ENCODE measurements around the gene HSFX2. TPM values are rescaled to one million over a fixed set of nuclear protein-coding genes. Genes with fewer than 3 reads are reported as not detected.
"Not testable (repeated sequence)": the region's sequence is repeated elsewhere in the genome, so short reads cannot be mapped to it uniquely, and the experiment has no call there.

HSFX2 gene
- total RNA-seq, 2 experiments from 2014 or later: not detected

- intact Hi-C loops (cut with micrococcal nuclease; ENCODE audit: unreplicated experiment): no loop called here
- Histone ChIP-seq H3K4me1 (ENCODE audit: insufficient read depth, low read length, poor library complexity, severe bottlenecking) (no peaks in the 10 kb centered on the region), H3K79me2 (ENCODE audit: insufficient read depth, low read depth, low read length) (no peaks in the 10 kb centered on the region), H4K20me1 (ENCODE audit: insufficient read depth, low read length) (no peaks in the 10 kb centered on the region), H3K36me3 (ENCODE audit: insufficient read depth, low read length) (no peaks in the 10 kb centered on the region), H3K27ac (ENCODE audit: low read depth, low read length, poor library complexity, severe bottlenecking) (no peak overlapping the region), H2AFZ (ENCODE audit: low read length) (no peak overlapping the region), H3K4me2 (ENCODE audit: low read length) (no peak overlapping the region), H3K9me3 (ENCODE audit: low read length) (no peaks in the 10 kb centered on the region), H3K4me3 (ENCODE audit: low read depth, low read length, poor library complexity, severe bottlenecking) (no peak overlapping the region), H3K9me2 (ENCODE audit: insufficient read depth, low read length) (no peaks in the 10 kb centered on the region)
- POLR2A ChIA-PET: no interaction called here
- TF ChIP-seq CTCF (conservative IDR thresholded peaks at IDR 0.05; ENCODE audit: low read length): no peak
- TF ChIP-seq EZH2phosphoT487 (IDR thresholded peaks at IDR 0.05; ENCODE audit: borderline replicate concordance, low read depth, low read length): no peak
- no TSS peak for BruUV-seq (replicated peaks)
- CTCF ChIA-PET (ENCODE audit: unreplicated experiment): no interaction called here
- DNase-seq (ENCODE audit: low spot score): no peak
These were observed 16.6 kb upstream of the HSFX2 start for GRCh38 chrX:149611623-149612175.

- no peaks in the 10 kb centered on the region for H3K9me3 ChIP-seq (ENCODE audit: low read length)
- intact Hi-C loops (cut with micrococcal nuclease; ENCODE audit: unreplicated experiment): no loop called here
- H3K27ac ChIP-seq (ENCODE audit: low read depth, low read length, poor library complexity, severe bottlenecking): no peak overlapping the region
- ChIA-PET CTCF (ENCODE audit: unreplicated experiment) (no interaction called here), POLR2A (no interaction called here)
- no peaks in the 10 kb centered on the region for H3K36me3 ChIP-seq (ENCODE audit: insufficient read depth, low read length)
- H4K20me1 ChIP-seq (ENCODE audit: insufficient read depth, low read length): no peaks in the 10 kb centered on the region
- H2AFZ ChIP-seq (ENCODE audit: low read length): no peak overlapping the region
- no peaks in the 10 kb centered on the region for H3K9me2 ChIP-seq (ENCODE audit: insufficient read depth, low read length)
- TF ChIP-seq EZH2phosphoT487 (IDR thresholded peaks at IDR 0.05; ENCODE audit: borderline replicate concordance, low read depth, low read length): no peak
- TF ChIP-seq CTCF (conservative IDR thresholded peaks at IDR 0.05; ENCODE audit: low read length): no peak
- no peak overlapping the region for H3K4me2 ChIP-seq (ENCODE audit: low read length)
- H3K79me2 ChIP-seq (ENCODE audit: insufficient read depth, low read depth, low read length): no peaks in the 10 kb centered on the region
- no peaks in the 10 kb centered on the region for H3K4me1 ChIP-seq (ENCODE audit: insufficient read depth, low read length, poor library complexity, severe bottlenecking)
- no TSS peak for BruUV-seq (replicated peaks)
- H3K4me3 ChIP-seq (ENCODE audit: low read depth, low read length, poor library complexity, severe bottlenecking): no peak overlapping the region
- DNase-seq (ENCODE audit: low spot score): no peak
These were observed 15.4 kb upstream of the HSFX2 start for GRCh38 chrX:149610511-149610910.

GRCh38 chrX:149607699-149608098, 12.6 kb upstream of the HSFX2 start:
- Histone ChIP-seq H3K9me3 (ENCODE audit: low read length) (no peaks in the 10 kb centered on the region), H3K4me1 (ENCODE audit: insufficient read depth, low read length, poor library complexity, severe bottlenecking) (no peaks in the 10 kb centered on the region), H3K4me3 (ENCODE audit: low read depth, low read length, poor library complexity, severe bottlenecking) (no peak overlapping the region), H2AFZ (ENCODE audit: low read length) (no peak overlapping the region), H3K36me3 (ENCODE audit: insufficient read depth, low read length) (no peaks in the 10 kb centered on the region), H4K20me1 (ENCODE audit: insufficient read depth, low read length) (no peaks in the 10 kb centered on the region), H3K9me2 (ENCODE audit: insufficient read depth, low read length) (no peaks in the 10 kb centered on the region), H3K4me2 (ENCODE audit: low read length) (no peak overlapping the region), H3K27ac (ENCODE audit: low read depth, low read length, poor library complexity, severe bottlenecking) (no peak overlapping the region), H3K79me2 (ENCODE audit: insufficient read depth, low read depth, low read length) (no peaks in the 10 kb centered on the region)
- TF ChIP-seq CTCF (conservative IDR thresholded peaks at IDR 0.05; ENCODE audit: low read length): no peak
- TF ChIP-seq EZH2phosphoT487 (IDR thresholded peaks at IDR 0.05; ENCODE audit: borderline replicate concordance, low read depth, low read length): no peak
- BruUV-seq (replicated peaks): no TSS peak
- POLR2A ChIA-PET: no interaction called here
- CTCF ChIA-PET (ENCODE audit: unreplicated experiment): no interaction called here
- no peak for DNase-seq (ENCODE audit: low spot score)
- intact Hi-C loops (cut with micrococcal nuclease; ENCODE audit: unreplicated experiment): no loop called here

GRCh38 chrX:149605248-149605885, 10.3 kb upstream of the HSFX2 start:
- H3K9me3 ChIP-seq (ENCODE audit: low read length); H3K4me1 ChIP-seq (ENCODE audit: insufficient read depth, low read length, poor library complexity, severe bottlenecking); H3K27ac ChIP-seq (ENCODE audit: low read depth, low read length, poor library complexity, severe bottlenecking); BruUV-seq (replicated peaks); H3K36me3 ChIP-seq (ENCODE audit: insufficient read depth, low read length); POLR2A ChIA-PET; intact Hi-C loops (cut with micrococcal nuclease; ENCODE audit: unreplicated experiment); H3K79me2 ChIP-seq (ENCODE audit: insufficient read depth, low read depth, low read length); H4K20me1 ChIP-seq (ENCODE audit: insufficient read depth, low read length); H2AFZ ChIP-seq (ENCODE audit: low read length); H3K9me2 ChIP-seq (ENCODE audit: insufficient read depth, low read length); DNase-seq (ENCODE audit: low spot score); CTCF ChIA-PET (ENCODE audit: unreplicated experiment); H3K4me2 ChIP-seq (ENCODE audit: low read length); H3K4me3 ChIP-seq (ENCODE audit: low read depth, low read length, poor library complexity, severe bottlenecking): not testable (repeated sequence)

Measured in OCI-LY7 (cell line).